HEK293T (cell line): ENCODE results near the gene BCL2.

Experiments used
- BHLHE40 ChIP-seq: fragments of 450-650 bp; IDR thresholded peaks from 2 replicates; pipeline ENCODE4 v1.6.1; 2016; ENCODE audit warnings: mild to moderate bottlenecking, moderate library complexity, borderline replicate concordance
- ELF4 ChIP-seq: fragments of 450-650 bp; IDR thresholded peaks from 2 replicates; pipeline ENCODE4 v1.6.1; 2017; ENCODE audit warnings: antibody characterized with exemption
- FOXA1 ChIP-seq: fragments of 450-650 bp; IDR thresholded peaks from 2 replicates; pipeline ENCODE4 v1.6.1; 2016; ENCODE audit warnings: mild to moderate bottlenecking
- FOXK2 ChIP-seq: fragments of 450-650 bp; IDR thresholded peaks from 2 replicates; pipeline ENCODE4 v1.6.1; 2016; ENCODE audit warnings: mild to moderate bottlenecking
- L3MBTL2 ChIP-seq: fragments of 450-650 bp; conservative IDR thresholded peaks from 2 replicates; pipeline ENCODE4 v1.6.1; 2016; ENCODE audit warnings: mild to moderate bottlenecking
- SP1 ChIP-seq: fragments of 450-650 bp; IDR thresholded peaks from 2 replicates; pipeline ENCODE4 v1.6.1; 2017
- ZNF384 ChIP-seq: fragments of 450-650 bp; IDR thresholded peaks from 2 replicates; pipeline ENCODE4 v1.6.1; 2016

GRCh38 chr18:63363951-63364350 lies 44.4 kb upstream of the BCL2 start:
- TF ChIP-seq ELF4 = no peak
- no peak for TF ChIP-seq SP1
- TF ChIP-seq ZNF384 = no peak
- no peak for TF ChIP-seq FOXK2
- no peak for TF ChIP-seq FOXA1
- TF ChIP-seq BHLHE40 = no peak
- TF ChIP-seq L3MBTL2 = no peak
